ENCODE measurements around the gene MSH6.

DNA sequence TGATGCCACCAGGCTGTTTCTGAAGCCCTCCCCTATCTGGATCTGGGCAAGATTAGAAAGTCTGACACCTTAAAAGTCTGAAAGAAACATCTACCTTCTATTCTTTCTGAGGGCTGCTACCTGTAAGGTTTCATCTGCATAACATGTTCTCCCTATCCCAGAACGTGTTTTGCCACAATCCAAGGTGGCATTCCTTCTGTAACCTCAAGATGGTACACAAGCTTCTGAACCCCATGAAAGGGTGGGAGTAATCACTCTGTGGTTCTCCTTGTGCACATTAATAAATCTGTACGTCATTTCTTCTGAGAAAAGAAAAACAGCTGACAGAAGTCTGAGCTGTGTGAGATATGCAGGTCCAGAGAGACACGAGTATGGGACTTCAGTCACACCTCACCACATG is 41.8 kb upstream of the MSH6 start:
- no peak for TF ChIP-seq POLR2A (IDR thresholded peaks at IDR 0.05; ENCODE audit: low read length)
- no peak for TF ChIP-seq GATA1 (IDR thresholded peaks at IDR 0.05; ENCODE audit: low read depth, low read length)

Measured in erythroblast (primary cell).